ENCODE data around the gene CHRM4.
A peak's percentile ranks its signal among the peaks of the same experiment; 100 is the strongest.

The CHRM4 gene

GRCh38 chr11:46392421-46393230, 1.1 kb upstream of the CHRM4 start:
- peak; percentile 42 for DNase-seq (ENCODE audit: low read depth)
- TF ChIP-seq CTCF (IDR thresholded peaks at IDR 0.05; ENCODE audit: control insufficient read depth, extremely low read depth, insufficient read depth), result no peak
- H3K4me3 ChIP-seq (ENCODE audit: low read depth, low read length), result no peak overlapping the region

- no peak for TF ChIP-seq CTCF (IDR thresholded peaks at IDR 0.05; ENCODE audit: control insufficient read depth, extremely low read depth, insufficient read depth)
- H3K4me3 ChIP-seq (ENCODE audit: low read depth, low read length), result no peak overlapping the region
- no peak for DNase-seq (ENCODE audit: low read depth)
Measured at GRCh38 chr11:46391186-46391577, 394 bp downstream of the CHRM4 start.

- no peak for TF ChIP-seq CTCF (IDR thresholded peaks at IDR 0.05; ENCODE audit: control insufficient read depth, extremely low read depth, insufficient read depth)
- H3K4me3 ChIP-seq (ENCODE audit: low read depth, low read length), result no peak overlapping the region
- DNase-seq (ENCODE audit: low read depth), result no peak
Measured at GRCh38 chr11:46390331-46391171, 1.0 kb downstream of the CHRM4 start.

GRCh38 chr11:46389450-46390330, 1.9 kb downstream of the CHRM4 start:
- peak; percentile 96 for TF ChIP-seq CTCF (IDR thresholded peaks at IDR 0.05; ENCODE audit: control insufficient read depth, extremely low read depth, insufficient read depth)
- no peak for DNase-seq (ENCODE audit: low read depth)
- H3K4me3 ChIP-seq (ENCODE audit: low read depth, low read length), result peak overlapping the region; percentile 46

GRCh38 chr11:46388619-46389449, 2.7 kb downstream of the CHRM4 start:
- no peak for TF ChIP-seq CTCF (IDR thresholded peaks at IDR 0.05; ENCODE audit: control insufficient read depth, extremely low read depth, insufficient read depth)
- no peak for DNase-seq (ENCODE audit: low read depth)
- H3K4me3 ChIP-seq (ENCODE audit: low read depth, low read length), result no peak overlapping the region
